GM12878 (cell line): ENCODE results near the gene GPLD1. TPM values are rescaled to one million over a fixed set of nuclear protein-coding genes. Genes with fewer than 3 reads are reported as not detected.

Experiments
- CUX1 ChIP-seq: IDR thresholded peaks from 2 replicates; pipeline ENCODE4 v1.6.1; 2012; ENCODE audit warnings: improper control_type of control experiment, low read depth, low read length; ENCODE audit not compliant: insufficient replicate concordance
- EED ChIP-seq: sonication (generic); IDR thresholded peaks from 2 replicates; pipeline ENCODE4 v1.6.1; 2016; ENCODE audit warnings: antibody characterized with exemption, low read depth
- GABPA ChIP-seq: IDR thresholded peaks from 2 replicates; pipeline ENCODE4 v1.6.1; 2014; ENCODE audit warnings: antibody characterized with exemption, low read depth, mild to moderate bottlenecking, inconsistent platforms
- MAX ChIP-seq: IDR thresholded peaks from 2 replicates; pipeline ENCODE4 v1.6.1; 2012; ENCODE audit warnings: low read depth, low read length, improper control_type of control experiment
- PKNOX1 ChIP-seq: fragments of 450-650 bp; IDR thresholded peaks from 2 replicates; pipeline ENCODE4 v1.6.1; 2016; ENCODE audit warnings: mild to moderate bottlenecking
- RAD21 ChIP-seq: IDR thresholded peaks from 2 replicates; pipeline ENCODE4 v1.6.1; 2011; ENCODE audit warnings: mild to moderate bottlenecking, low read depth, low read length, moderate library complexity; ENCODE audit not compliant: insufficient read depth
- SMAD1 ChIP-seq: fragments of 450-650 bp; IDR thresholded peaks from 2 replicates; pipeline ENCODE4 v1.6.1; 2018; ENCODE audit warnings: mild to moderate bottlenecking, low read depth; ENCODE audit not compliant: partially characterized antibody
- polyA plus RNA-seq, 11 experiments: library from polyadenylated mRNA; depleted of rRNA in 4 of 11; unstranded in 6 of 11; stranded (reverse) in 5 of 11; fragments of >200 nt; fragmentation: Nextera tagmentation in 4 of 11; fragmentation: Illumina TruSeq in 1 of 11; extraction: Ambion mirVana in 4 of 11; extraction: Trizol in 1 of 11; gene quantifications; 1 replicate in 1 of 11; 2 replicates in 10 of 11; pipeline versions ENCODE4 v1.2.1 to v1.2.3, GENCODE V29; 2011 to 2016; ENCODE audit warnings: inconsistent platforms in 2 of 11, missing spikeins in 2 of 11, low read depth in 1 of 11
- total RNA-seq, 4 experiments: library from RNA; depleted of rRNA in 3 of 4; stranded (reverse); fragments of >200 nt in 3 of 4; fragmentation: Illumina TruSeq in 1 of 4; extraction: Trizol in 1 of 4; gene quantifications; 2 replicates each; pipeline versions ENCODE4 v1.2.1 to v1.2.3, GENCODE V29; 2013 to 2021

The GPLD1 gene
- total and polyA plus RNA-seq, 10 of the 15 experiments (the other 5 are each of a cell fraction or from before 2014, with no cell fraction given): 0.04 to 1.0 (median 0.69) TPM

GRCh38 chr6:24534329-24534728, 45.0 kb upstream of the GPLD1 start (continued):
- TF ChIP-seq MAX (no peak), SMAD1 (no peak), CUX1 (no peak), PKNOX1 (no peak), RAD21 (no peak), EED (no peak), GABPA (no peak)
- TF ChIP-seq, all 136 proteins: peak for 0
